Astrocyte (in vitro differentiated cells and primary cell): ENCODE data around the gene TKT. TPM values are rescaled to one million over a fixed set of nuclear protein-coding genes. Genes with fewer than 3 reads are reported as not detected.

Experiments used
- DNase-seq: peaks from one replicate; pipeline ENCODE4 v3.0.0-alpha.2; 2010; ENCODE audit warnings: low read depth
- FAIRE-seq: peaks from 2 replicates; lab custom pipeline; 2011; peaks lifted over from hg19 to GRCh38; lab: Jason Lieb, UNC
- H2AFZ ChIP-seq: 2 replicates; pipeline ENCODE4 v1.6.0; 2012; ENCODE audit warnings: low read depth, low read length, inconsistent platforms
- H3K27ac ChIP-seq: 2 replicates; pipeline ENCODE4 v1.5.1; 2011; ENCODE audit warnings: low read depth, low read length, inconsistent platforms
- H3K27me3 ChIP-seq: 2 replicates; pipeline ENCODE4 v1.6.0; 2011; ENCODE audit warnings: low read length, inconsistent platforms; ENCODE audit not compliant: insufficient read depth
- H3K36me3 ChIP-seq: 2 replicates; pipeline ENCODE4 v1.5.1; 2011; ENCODE audit warnings: low read length, inconsistent platforms; ENCODE audit not compliant: insufficient read depth
- H3K4me1 ChIP-seq: 2 replicates; pipeline ENCODE4 v1.5.1; 2011; ENCODE audit warnings: low read length, inconsistent platforms; ENCODE audit not compliant: insufficient read depth
- H3K4me2 ChIP-seq: 2 replicates; pipeline ENCODE4 v1.6.0; 2012; ENCODE audit warnings: low read length, inconsistent platforms
- H3K4me3 ChIP-seq: 2 replicates; pipeline ENCODE4 v1.5.1; 2011; ENCODE audit warnings: low read depth, mild to moderate bottlenecking, low read length, inconsistent platforms; ENCODE audit not compliant: insufficient read depth
- H3K79me2 ChIP-seq: 2 replicates; pipeline ENCODE4 v1.6.0; 2012; ENCODE audit warnings: mild to moderate bottlenecking, low read length, inconsistent platforms; ENCODE audit not compliant: insufficient read depth
- H3K9ac ChIP-seq: 2 replicates; pipeline ENCODE4 v1.6.0; 2012; ENCODE audit warnings: mild to moderate bottlenecking, low read length, inconsistent platforms
- H3K9me3 ChIP-seq: 2 replicates; pipeline ENCODE4 v1.5.1; 2012; ENCODE audit warnings: low read depth, mild to moderate bottlenecking, low read length, inconsistent platforms; ENCODE audit not compliant: insufficient read depth
- H4K20me1 ChIP-seq: 2 replicates; pipeline ENCODE4 v1.6.0; 2012; ENCODE audit warnings: low read length, inconsistent platforms; ENCODE audit not compliant: insufficient read depth
- H3K27ac Mint-ChIP-seq: one replicate; pipeline ENCODE4 v1.8.0; 2021; ENCODE audit warnings: mild to moderate bottlenecking, mixed read lengths; ENCODE audit not compliant: unreplicated experiment
- H3K27me3 Mint-ChIP-seq: one replicate; pipeline ENCODE4 v1.8.0; 2021; ENCODE audit warnings: low read depth, mixed read lengths; ENCODE audit not compliant: unreplicated experiment
- H3K36me3 Mint-ChIP-seq: one replicate; pipeline ENCODE4 v1.8.0; 2021; ENCODE audit warnings: low read depth, mixed read lengths; ENCODE audit not compliant: unreplicated experiment
- H3K4me1 Mint-ChIP-seq: one replicate; pipeline ENCODE4 v1.8.0; 2021; ENCODE audit warnings: low read depth, mixed read lengths; ENCODE audit not compliant: unreplicated experiment
- H3K4me3 Mint-ChIP-seq: one replicate; pipeline ENCODE4 v1.8.0; 2021; ENCODE audit warnings: mild to moderate bottlenecking, moderate library complexity, mixed read lengths; ENCODE audit not compliant: unreplicated experiment
- H3K9me3 Mint-ChIP-seq: one replicate; pipeline ENCODE4 v1.8.0; 2021; ENCODE audit warnings: mild to moderate bottlenecking, mixed read lengths; ENCODE audit not compliant: unreplicated experiment
- CTCF ChIP-seq: IDR thresholded peaks from 2 replicates; pipeline ENCODE4 v1.5.1; 2011; ENCODE audit warnings: low read depth, mild to moderate bottlenecking, inconsistent platforms, low read length, moderate library complexity; ENCODE audit not compliant: insufficient read depth
- EZH2 ChIP-seq: IDR thresholded peaks from 2 replicates; pipeline ENCODE4 v1.6.1; 2012; ENCODE audit warnings: mild to moderate bottlenecking, low read length, inconsistent platforms; ENCODE audit not compliant: insufficient read depth
- total RNA-seq: library from RNA; stranded (reverse); gene quantifications from 2 replicates; pipeline ENCODE4 v1.2.1, GENCODE V29; 2021

The TKT gene
- total RNA-seq, 1 donor from 2014 or later, result 318 TPM

DNA sequence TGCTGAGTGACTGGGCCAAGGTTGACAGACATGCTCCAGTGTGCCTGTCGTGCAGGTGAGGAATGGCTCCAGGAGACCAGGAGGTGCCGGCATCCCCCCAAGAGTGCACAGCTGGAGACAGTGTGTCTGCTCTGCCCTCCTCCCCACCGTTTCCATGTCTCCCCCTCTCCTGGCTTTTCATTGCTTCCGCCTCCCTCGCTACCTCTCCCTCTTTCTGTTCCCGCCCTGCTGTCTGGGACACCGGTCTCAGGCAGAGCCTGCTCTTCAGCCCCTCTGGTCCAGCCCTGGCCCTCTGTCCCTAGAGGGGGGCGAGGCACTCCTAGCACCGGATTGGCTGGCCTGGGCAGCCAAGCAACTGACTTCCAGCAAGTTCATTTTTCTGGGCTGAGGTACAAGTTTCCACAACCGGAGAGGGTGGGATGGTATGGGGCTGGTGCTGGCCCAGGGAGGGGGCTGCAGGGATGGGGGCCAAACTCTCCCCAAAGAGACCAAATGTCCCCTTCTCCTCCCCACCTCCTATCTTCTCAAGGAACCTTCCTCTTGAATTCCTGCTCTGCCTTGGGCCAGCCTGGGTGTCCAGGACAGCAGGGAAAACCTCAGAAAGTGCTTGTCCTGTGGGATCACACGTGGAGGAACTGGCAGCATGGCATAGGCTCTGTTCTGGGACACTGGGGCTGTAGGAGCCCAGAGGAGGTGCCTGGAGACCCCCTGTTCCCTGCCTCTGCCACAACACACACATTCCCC is 62.2 kb downstream of the TKT start:
- Mint-ChIP-seq H3K4me3 (no peak overlapping the region), H3K27ac (no peak overlapping the region), H3K36me3 (peaks cover 5% of the 10 kb centered on the region), H3K9me3 (no peaks in the 10 kb centered on the region), H3K4me1 (peaks cover 8% of the 10 kb centered on the region), H3K27me3 (peaks cover 5% of the 10 kb centered on the region)
- Histone ChIP-seq H3K9ac (no peak overlapping the region), H2AFZ (peak overlapping the region; percentile 37), H3K9me3 (no peaks in the 10 kb centered on the region), H4K20me1 (no peaks in the 10 kb centered on the region), H3K36me3 (no peaks in the 10 kb centered on the region), H3K27me3 (no peaks in the 10 kb centered on the region), H3K4me2 (no peak overlapping the region), H3K4me3 (no peak overlapping the region), H3K79me2 (no peaks in the 10 kb centered on the region), H3K27ac (no peak overlapping the region), H3K4me1 (peaks cover 14% of the 10 kb centered on the region)
- FAIRE-seq (no peak), DNase-seq (no peak)
- TF ChIP-seq CTCF, result no peak
- no peak for TF ChIP-seq EZH2

GRCh38 chr3:53192608-53193007 is 63.2 kb downstream of the TKT start:
- peaks cover 5% of the 10 kb centered on the region for H3K36me3 Mint-ChIP-seq
- no peak overlapping the region for H3K4me3 ChIP-seq
- no peak overlapping the region for H3K27ac ChIP-seq
- no peak overlapping the region for H3K27ac Mint-ChIP-seq
- no peak for FAIRE-seq
- H3K9ac ChIP-seq, result no peak overlapping the region
- TF ChIP-seq EZH2 (no peak), CTCF (no peak)
- no peaks in the 10 kb centered on the region for H3K9me3 Mint-ChIP-seq
- no peaks in the 10 kb centered on the region for H3K9me3 ChIP-seq
- no peaks in the 10 kb centered on the region for H3K36me3 ChIP-seq
- no peak overlapping the region for H2AFZ ChIP-seq
- H3K79me2 ChIP-seq, result no peaks in the 10 kb centered on the region
- peaks cover 9% of the 10 kb centered on the region for H3K4me1 Mint-ChIP-seq
- DNase-seq, result no peak
- H3K4me1 ChIP-seq, result peaks cover 15% of the 10 kb centered on the region
- H3K27me3 ChIP-seq, result no peaks in the 10 kb centered on the region
- no peak overlapping the region for H3K4me2 ChIP-seq
- no peak overlapping the region for H3K4me3 Mint-ChIP-seq
- peaks cover 4% of the 10 kb centered on the region for H3K27me3 Mint-ChIP-seq
- no peaks in the 10 kb centered on the region for H4K20me1 ChIP-seq

GRCh38 chr3:53191836-53192480 is 63.9 kb downstream of the TKT start:
- H3K27me3 Mint-ChIP-seq, result peaks cover 4% of the 10 kb centered on the region
- H3K4me1 ChIP-seq, result peaks cover 16% of the 10 kb centered on the region
- H3K9ac ChIP-seq, result no peak overlapping the region
- H3K36me3 ChIP-seq, result no peaks in the 10 kb centered on the region
- no peaks in the 10 kb centered on the region for H4K20me1 ChIP-seq
- H3K4me2 ChIP-seq, result no peak overlapping the region
- no peak overlapping the region for H2AFZ ChIP-seq
- no peak for TF ChIP-seq CTCF
- no peak for TF ChIP-seq EZH2
- peaks cover 13% of the 10 kb centered on the region for H3K4me1 Mint-ChIP-seq
- no peak overlapping the region for H3K27ac ChIP-seq
- H3K4me3 Mint-ChIP-seq, result no peak overlapping the region
- no peak overlapping the region for H3K27ac Mint-ChIP-seq
- DNase-seq, result no peak
- peaks cover 10% of the 10 kb centered on the region for H3K36me3 Mint-ChIP-seq
- no peaks in the 10 kb centered on the region for H3K27me3 ChIP-seq
- H3K79me2 ChIP-seq, result no peaks in the 10 kb centered on the region
- no peak overlapping the region for H3K4me3 ChIP-seq
- H3K9me3 ChIP-seq, result no peaks in the 10 kb centered on the region
- FAIRE-seq, result no peak
- no peaks in the 10 kb centered on the region for H3K9me3 Mint-ChIP-seq
